GM19468 (cell line): ENCODE measurements around the gene FIG4.
"Not testable (repeated sequence)": the region's sequence is repeated elsewhere in the genome, so short reads cannot be mapped to it uniquely, and the experiment has no call there.

ENCODE experiments used
- ATAC-seq: cut with Tn5 transposase; IDR thresholded peaks from one replicate; pipeline ENCODE4 v1.9.1; 2021; ENCODE audit warnings: mild to moderate bottlenecking, moderate library complexity, moderate number of reproducible peaks; ENCODE audit not compliant: unreplicated experiment; ENCODE audit errors: extremely low read depth

The FIG4 gene

DNA sequence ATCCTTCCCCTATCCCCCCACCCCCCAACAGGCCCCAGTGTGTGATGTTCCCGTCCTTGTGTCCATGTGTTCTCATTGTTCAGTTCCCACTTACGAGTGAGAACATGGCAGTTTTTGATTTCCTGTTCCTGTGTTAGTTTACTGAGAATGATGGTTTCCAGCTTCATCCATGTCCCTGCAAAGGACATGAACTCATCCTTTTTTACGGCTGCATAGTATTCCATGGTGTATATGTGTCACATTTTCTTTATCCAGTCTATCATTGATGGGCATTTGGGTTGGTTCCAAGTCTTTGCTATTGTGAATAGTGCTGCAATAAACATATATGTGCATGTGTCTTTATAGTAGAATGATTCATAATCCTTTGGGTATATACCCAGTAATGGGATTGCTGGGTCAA, 53.7 kb downstream of the FIG4 start:
- not testable (repeated sequence) for ATAC-seq

- no peak for ATAC-seq
These were observed 56.1 kb downstream of the FIG4 start for GRCh38 chr6:109747221-109747620.

- no peak for ATAC-seq
These were observed 68.2 kb downstream of the FIG4 start for GRCh38 chr6:109759098-109759955.

- no peak for ATAC-seq
These were observed 69.1 kb downstream of the FIG4 start for GRCh38 chr6:109760208-109760607.

DNA sequence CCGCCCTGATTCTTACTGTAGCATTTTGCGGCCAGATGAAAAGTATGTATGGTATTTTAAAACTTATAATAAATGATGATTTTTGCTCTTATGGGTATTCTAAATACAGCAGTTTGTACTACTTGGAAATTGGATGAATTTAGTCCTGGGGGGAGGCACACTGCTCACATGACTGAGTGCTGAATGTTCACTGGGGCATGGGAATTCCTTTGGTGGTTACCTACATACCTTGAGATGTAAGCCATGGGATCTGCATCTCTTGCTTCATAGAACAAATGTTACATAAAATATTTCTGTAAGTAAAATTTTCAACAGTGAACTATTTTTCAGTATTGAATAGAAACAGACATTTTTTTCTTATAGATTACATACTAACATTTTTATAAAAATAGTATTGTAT, 71.1 kb downstream of the FIG4 start:
- ATAC-seq, result no peak

DNA sequence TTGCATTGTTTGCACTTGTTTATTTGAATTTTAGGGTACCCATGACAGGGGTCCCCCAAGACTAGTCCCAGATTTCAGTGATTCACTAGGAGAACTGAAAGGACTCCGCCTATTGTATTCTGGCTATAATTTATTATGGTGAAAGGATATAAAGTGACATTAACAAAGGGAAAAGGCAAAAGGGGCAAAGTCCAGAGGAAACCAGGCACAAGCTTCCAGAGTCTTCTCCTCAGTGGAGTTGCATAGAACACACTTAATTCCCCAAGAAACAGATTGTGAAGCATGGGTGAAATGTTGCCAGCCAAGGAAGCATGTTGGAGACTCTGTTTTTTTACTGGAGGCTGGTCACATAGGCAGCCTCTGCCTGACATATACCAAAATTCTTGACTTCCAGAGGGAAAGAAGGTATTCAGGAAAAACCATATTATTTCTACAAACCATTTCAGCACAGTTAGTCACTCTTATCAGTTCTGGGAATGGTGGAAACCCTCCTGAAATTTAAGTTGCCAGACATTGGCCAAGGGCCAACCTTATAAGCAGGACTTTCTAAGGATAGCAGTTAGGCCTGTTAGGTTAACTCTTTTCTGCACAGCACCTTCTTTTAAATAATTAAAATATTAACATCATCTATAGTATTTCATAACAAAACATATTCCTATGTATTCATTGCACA, 71.8 kb downstream of the FIG4 start:
- no peak for ATAC-seq

- no peak for ATAC-seq
These were observed 75.1 kb downstream of the FIG4 start for GRCh38 chr6:109766167-109766566.

- no peak for ATAC-seq
These were observed 76.9 kb downstream of the FIG4 start for GRCh38 chr6:109767961-109768360.

DNA sequence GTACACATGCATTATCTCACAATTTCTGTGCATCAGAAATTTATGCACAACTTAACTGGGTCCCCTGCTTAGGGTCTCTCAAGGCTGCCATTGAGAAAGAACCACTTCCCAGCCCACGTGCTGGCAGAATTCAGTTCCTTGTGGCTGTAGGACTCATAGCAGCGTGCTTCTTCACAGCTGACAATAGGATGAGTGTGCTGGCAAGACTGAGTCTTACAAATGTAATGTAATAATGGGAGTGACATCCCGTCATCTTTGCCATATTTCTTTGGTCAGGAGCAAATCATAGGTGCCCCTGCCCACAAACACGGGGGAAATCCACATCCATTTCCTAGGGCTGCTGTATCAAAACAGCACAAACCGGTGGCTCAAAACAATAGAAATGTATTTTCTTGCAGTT, 77.4 kb downstream of the FIG4 start:
- no peak for ATAC-seq

DNA sequence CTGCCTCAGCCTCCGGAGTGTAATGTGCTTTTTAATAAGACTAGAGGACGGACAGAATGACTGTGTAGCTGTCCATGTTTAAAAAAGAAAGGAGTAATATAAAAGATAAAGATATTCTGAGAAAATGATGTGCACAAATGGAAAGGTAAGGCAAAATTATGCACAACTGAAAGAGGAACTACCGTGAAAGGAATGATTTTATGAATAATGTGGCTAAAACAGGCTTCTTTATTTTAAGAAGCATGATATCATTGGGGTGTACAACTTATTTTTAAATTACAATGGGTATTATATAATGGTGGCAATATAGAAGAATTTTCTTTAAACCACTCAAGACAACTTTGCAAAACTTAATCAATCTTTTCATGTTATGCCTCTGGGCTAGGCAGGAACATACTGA, 78.1 kb downstream of the FIG4 start:
- ATAC-seq, result no peak

DNA sequence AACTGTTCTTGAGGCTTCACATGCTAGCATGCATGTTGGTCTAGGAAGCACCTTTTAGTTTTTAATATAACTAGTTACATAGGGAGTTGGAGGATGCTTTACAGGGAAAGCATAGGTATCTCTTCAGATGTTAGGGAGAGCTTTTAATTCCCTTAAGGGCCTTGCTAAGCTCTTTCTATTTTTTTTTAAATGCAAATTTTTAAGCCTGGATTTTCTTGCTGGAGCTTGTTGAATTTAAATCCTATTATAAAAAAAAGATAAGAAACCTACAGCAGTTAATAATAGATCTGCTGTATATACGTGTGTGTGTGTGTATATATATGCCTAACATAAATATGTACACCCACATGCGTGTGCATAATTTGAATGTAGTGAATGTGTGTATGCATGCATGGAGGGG, 79.0 kb downstream of the FIG4 start:
- no peak for ATAC-seq

DNA sequence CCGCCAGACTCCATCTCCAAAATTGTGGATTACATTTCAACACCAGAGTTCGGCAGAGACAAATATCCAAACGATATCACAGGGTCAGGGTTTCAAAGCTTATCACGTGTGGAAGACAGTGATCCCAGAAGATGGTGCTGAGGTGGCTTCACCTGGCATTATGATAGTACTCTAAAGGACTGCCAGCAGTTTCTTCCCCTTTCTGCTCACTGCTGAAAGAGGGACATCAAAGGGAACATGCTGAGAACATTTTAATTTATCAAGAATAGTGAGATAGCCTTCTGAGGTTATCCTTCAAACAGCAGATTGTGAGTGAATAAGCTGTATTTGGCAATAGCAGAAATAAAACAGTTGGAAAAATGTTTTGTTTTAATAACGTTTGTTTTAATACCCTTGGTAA, 79.7 kb downstream of the FIG4 start:
- no peak for ATAC-seq

GRCh38 chr6:109771939-109772755, 81.1 kb downstream of the FIG4 start:
- not testable (repeated sequence) for ATAC-seq

DNA sequence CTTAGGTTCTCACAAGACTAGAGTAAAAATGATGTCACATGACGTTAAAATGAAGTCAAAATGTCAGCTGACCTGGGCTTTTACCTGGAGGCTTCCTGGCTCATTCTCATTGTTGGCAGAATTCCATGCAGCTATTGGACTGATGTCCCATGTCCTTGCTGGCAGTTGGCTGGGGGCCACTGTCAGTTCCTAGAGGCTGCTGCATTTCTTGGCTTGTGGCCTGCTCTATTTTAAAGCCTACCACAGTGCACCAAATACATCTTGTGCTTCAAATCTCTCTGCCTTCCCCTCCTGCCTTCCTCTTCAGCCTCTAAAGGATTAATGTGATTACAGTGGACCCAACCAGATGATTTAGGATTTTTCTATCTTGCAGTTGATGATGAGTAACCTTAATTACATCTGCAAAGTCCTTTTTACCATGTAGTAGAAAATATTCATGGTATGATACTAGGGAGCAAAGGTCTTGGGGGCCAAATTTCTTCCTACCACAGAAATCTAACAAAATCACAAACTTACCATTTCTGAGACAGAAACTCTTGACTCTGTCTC, 81.9 kb downstream of the FIG4 start:
- ATAC-seq, result no peak

DNA sequence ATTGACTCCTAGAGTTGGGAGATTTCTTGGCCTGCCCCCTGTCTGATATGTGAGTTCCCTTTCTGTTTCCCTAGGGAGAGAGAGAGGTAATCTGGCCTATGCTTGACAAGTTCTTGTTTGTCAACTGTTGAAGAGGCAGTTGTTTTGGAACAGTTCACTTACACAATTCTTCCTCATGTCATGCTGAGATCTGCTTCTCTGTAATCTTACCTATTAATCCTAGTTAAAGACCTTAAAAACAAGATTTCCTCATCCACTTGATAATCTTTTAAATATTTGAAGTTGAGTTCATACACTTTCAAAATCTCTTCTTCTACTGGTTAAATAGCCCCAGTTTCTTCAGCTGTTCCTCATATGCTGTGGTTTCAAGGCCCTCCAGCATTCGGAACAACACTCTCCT, 89.9 kb downstream of the FIG4 start:
- ATAC-seq, result no peak

DNA sequence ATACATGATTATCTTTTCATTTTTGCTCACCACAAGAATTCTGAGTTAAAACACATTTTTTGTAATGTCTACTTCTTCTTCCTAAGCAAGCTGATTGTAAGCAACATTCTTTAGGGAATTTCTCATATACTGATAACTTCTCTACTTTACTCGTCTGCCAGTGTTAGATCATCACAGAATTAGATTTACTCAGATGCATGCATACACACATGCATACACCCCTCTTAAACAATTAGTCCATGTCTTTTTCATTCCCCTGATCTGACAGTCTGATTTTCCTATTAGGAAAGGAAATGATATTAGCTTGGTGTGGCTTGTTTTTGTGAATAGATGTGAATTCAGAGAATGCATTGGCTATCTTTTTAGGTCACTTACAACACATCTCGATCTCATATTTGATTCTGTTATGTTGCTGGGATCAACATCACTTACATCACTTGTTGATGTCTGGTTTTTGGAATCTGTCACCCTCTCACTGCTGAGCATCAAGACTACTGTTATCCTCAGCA, 91.4 kb downstream of the FIG4 start:
- ATAC-seq, result no peak

GRCh38 chr6:109783250-109783986, 92.3 kb downstream of the FIG4 start:
- no peak for ATAC-seq

- no peak for ATAC-seq
These were observed 96.2 kb downstream of the FIG4 start for GRCh38 chr6:109787312-109787711.

DNA sequence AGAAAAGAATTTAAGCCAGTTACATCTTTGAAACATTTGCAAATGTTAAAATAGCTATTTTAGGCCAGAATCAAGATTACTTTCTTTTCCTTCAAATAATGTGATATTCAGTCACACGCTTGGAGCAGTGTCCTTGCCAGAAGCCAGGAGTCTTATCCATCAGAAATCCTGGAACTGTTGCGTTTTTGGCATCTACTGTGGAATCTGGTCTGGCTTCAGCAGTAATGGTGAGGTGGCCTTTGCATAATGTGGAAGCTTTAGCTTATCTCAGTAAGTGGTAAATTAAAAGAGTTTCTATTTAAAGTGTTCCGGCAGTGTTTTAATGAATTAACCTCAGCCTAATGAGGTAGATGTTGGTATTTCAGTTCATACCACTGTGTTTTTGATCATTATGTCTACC, 97.6 kb downstream of the FIG4 start:
- no peak for ATAC-seq

DNA sequence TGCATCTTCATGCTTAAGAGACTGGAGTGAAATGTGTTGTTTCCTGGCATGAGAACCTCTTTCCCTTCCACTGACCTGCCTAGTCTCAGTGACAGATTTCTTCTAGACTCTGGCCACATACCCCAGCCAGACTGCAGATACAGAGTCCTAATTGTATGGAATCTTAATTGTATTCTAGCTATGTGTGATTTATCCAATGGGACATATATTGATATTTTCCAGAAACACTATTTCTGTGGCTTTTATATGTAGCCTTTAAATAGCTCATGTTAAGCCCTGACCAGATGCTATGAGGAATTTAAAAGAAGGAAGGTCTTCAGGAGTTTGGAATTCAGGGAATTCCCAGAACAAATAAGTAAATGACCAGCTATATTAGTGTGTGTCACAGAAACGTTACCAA, 99.0 kb downstream of the FIG4 start:
- ATAC-seq, result no peak
